ENCODE results near the gene DENND4A.
"Not testable (repeated sequence)": the region's sequence is repeated elsewhere in the genome, so short reads cannot be mapped to it uniquely, and the experiment has no call there.

The DENND4A gene

GRCh38 chr15:65812916-65813315 lies 20.8 kb upstream of the DENND4A start:
- Mint-ChIP-seq H3K36me3 (ENCODE audit: low read depth) (peaks cover 5% of the 10 kb centered on the region), H3K4me3 (no peak overlapping the region), H3K9me3 (peaks cover 10% of the 10 kb centered on the region), H3K27me3 (ENCODE audit: low read depth, poor library complexity) (peaks cover under 1% of the 10 kb centered on the region), H3K4me1 (no peaks in the 10 kb centered on the region), H3K27ac (no peak overlapping the region)
- no peak for DNase-seq
- no peak for TF ChIP-seq CTCF (IDR thresholded peaks at IDR 0.05)

- H3K36me3 Mint-ChIP-seq (ENCODE audit: low read depth), result peaks cover 5% of the 10 kb centered on the region
- no peak overlapping the region for H3K4me3 Mint-ChIP-seq
- no peaks in the 10 kb centered on the region for H3K4me1 Mint-ChIP-seq
- peaks cover 5% of the 10 kb centered on the region for H3K27me3 Mint-ChIP-seq (ENCODE audit: low read depth, poor library complexity)
- no peak for DNase-seq
- peaks cover 10% of the 10 kb centered on the region for H3K9me3 Mint-ChIP-seq
- H3K27ac Mint-ChIP-seq, result no peak overlapping the region
- TF ChIP-seq CTCF (IDR thresholded peaks at IDR 0.05), result no peak
Observed at GRCh38 chr15:65812467-65812866, 20.4 kb upstream of the DENND4A start.

GRCh38 chr15:65811835-65812234 lies 19.7 kb upstream of the DENND4A start:
- Mint-ChIP-seq H3K4me1 (no peaks in the 10 kb centered on the region), H3K9me3 (peaks cover 10% of the 10 kb centered on the region), H3K4me3 (no peak overlapping the region), H3K27ac (no peak overlapping the region), H3K27me3 (ENCODE audit: low read depth, poor library complexity) (peaks cover 5% of the 10 kb centered on the region), H3K36me3 (ENCODE audit: low read depth) (peaks cover 5% of the 10 kb centered on the region)
- no peak for DNase-seq
- no peak for TF ChIP-seq CTCF (IDR thresholded peaks at IDR 0.05)

- H3K9me3 Mint-ChIP-seq, result peaks cover 10% of the 10 kb centered on the region
- H3K4me1 Mint-ChIP-seq; H3K4me3 Mint-ChIP-seq; H3K36me3 Mint-ChIP-seq (ENCODE audit: low read depth); H3K27ac Mint-ChIP-seq; H3K27me3 Mint-ChIP-seq (ENCODE audit: low read depth, poor library complexity); DNase-seq: not testable (repeated sequence)
Observed at GRCh38 chr15:65811011-65811733, 19.1 kb upstream of the DENND4A start.

GRCh38 chr15:65806397-65806796 lies 14.3 kb upstream of the DENND4A start:
- H3K9me3 Mint-ChIP-seq, result no peaks in the 10 kb centered on the region
- peaks cover 5% of the 10 kb centered on the region for H3K27me3 Mint-ChIP-seq (ENCODE audit: low read depth, poor library complexity)
- H3K27ac Mint-ChIP-seq, result no peak overlapping the region
- DNase-seq, result no peak
- no peaks in the 10 kb centered on the region for H3K36me3 Mint-ChIP-seq (ENCODE audit: low read depth)
- H3K4me1 Mint-ChIP-seq, result peaks cover 3% of the 10 kb centered on the region
- TF ChIP-seq CTCF (IDR thresholded peaks at IDR 0.05), result no peak
- no peak overlapping the region for H3K4me3 Mint-ChIP-seq

GRCh38 chr15:65805019-65805745 lies 13.1 kb upstream of the DENND4A start:
- H3K36me3 Mint-ChIP-seq (ENCODE audit: low read depth), result no peaks in the 10 kb centered on the region
- peaks cover 5% of the 10 kb centered on the region for H3K27me3 Mint-ChIP-seq (ENCODE audit: low read depth, poor library complexity)
- no peaks in the 10 kb centered on the region for H3K9me3 Mint-ChIP-seq
- H3K4me1 Mint-ChIP-seq, result peaks cover 6% of the 10 kb centered on the region
- no peak for TF ChIP-seq CTCF (IDR thresholded peaks at IDR 0.05)
- H3K4me3 Mint-ChIP-seq, result no peak overlapping the region
- DNase-seq, result no peak
- H3K27ac Mint-ChIP-seq, result no peak overlapping the region

Data from nephron progenitor cell (in vitro differentiated cells).